ENCODE measurements around the gene AOC1.

AOC1 gene

DNA sequence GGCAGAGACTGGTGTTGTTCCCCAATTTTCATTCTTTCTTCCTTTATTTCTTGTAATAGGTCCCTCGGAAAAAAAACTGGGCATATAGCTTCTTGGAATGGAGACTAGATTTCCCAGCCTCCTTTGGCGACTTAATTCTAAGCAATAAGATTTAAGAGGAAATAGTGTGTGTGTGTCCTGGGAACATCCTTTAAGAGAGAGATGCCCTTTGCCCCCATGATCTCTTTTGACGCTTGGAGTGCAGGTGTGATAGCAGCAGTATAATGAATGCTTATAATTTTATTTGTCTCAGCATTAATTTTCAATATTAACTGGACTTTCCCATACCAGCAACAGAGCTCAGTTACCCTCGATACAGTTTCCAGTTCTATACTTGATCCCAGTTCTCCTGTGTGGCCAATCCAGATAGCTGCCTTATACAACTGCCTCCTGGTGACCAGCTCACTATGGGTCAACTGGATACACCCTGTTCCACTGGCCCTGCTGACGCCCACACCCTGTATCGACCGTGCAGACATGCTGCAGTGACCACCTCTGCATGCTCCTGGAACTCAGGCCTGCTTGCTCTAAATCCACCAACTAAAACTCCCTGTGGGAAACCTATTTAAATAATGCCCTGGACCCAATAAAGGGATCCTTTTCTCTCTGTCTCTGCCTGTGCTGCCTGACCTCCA lies 37.9 kb upstream of the AOC1 start:
- DNase-seq (ENCODE audit: low read depth), result no peak
- H3K4me3 ChIP-seq (ENCODE audit: low read depth, low read length), result no peak overlapping the region
- TF ChIP-seq CTCF (IDR thresholded peaks at IDR 0.05; ENCODE audit: control insufficient read depth, extremely low read depth, insufficient read depth), result no peak

GRCh38 chr7:150818971-150819370 lies 33.3 kb upstream of the AOC1 start:
- no peak for DNase-seq (ENCODE audit: low read depth)
- no peak overlapping the region for H3K4me3 ChIP-seq (ENCODE audit: low read depth, low read length)
- no peak for TF ChIP-seq CTCF (IDR thresholded peaks at IDR 0.05; ENCODE audit: control insufficient read depth, extremely low read depth, insufficient read depth)

DNA sequence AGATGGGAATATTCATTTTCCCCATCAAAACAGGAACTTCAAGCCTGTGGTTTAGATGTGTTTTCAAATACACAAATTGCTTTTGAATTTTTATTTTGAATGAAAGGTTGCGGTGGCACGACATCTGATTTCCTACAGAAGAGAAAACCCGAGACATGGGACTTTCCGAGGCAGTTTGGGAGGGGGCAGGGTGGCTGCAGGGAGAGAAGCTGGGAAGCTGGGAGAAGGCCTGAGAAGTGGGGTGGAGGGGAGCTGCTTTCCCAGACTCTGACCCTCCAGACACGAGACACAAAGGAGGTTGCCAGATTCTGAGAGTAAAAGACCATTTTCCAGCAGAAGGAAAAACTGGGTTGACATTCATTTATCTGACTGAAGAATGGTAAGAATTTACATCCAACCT lies 32.2 kb upstream of the AOC1 start:
- no peak for TF ChIP-seq CTCF (IDR thresholded peaks at IDR 0.05; ENCODE audit: control insufficient read depth, extremely low read depth, insufficient read depth)
- no peak overlapping the region for H3K4me3 ChIP-seq (ENCODE audit: low read depth, low read length)
- no peak for DNase-seq (ENCODE audit: low read depth)

DNA sequence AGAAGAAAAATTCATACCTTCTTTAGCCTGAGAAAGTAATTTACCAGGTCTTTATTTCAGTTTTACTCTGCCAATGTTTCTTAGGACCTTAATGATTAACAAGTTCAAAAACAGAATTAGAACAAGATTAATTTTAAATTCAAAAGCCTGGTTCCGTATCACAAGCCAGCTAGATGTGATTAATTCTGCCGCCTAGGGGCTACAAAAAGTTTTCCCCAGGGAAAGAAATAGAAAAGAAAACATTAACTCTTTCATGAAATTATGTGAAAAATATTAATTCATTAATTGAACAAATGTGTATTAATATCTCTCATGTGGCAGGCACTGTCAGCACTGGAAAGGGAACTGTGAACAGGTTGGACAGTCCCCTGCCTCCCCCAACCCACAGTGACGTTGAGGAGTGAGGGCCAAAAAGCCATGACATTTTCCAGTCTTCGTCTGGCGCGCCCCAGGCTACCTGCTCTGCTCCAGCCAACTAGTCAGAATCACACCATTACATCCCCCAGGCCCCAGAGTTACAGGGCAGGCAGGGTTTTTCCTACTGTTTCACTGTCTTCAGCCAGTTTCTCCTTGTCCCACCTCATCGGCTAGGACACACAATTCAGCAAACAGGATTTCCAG lies 31.6 kb upstream of the AOC1 start:
- no peak for DNase-seq (ENCODE audit: low read depth)
- no peak overlapping the region for H3K4me3 ChIP-seq (ENCODE audit: low read depth, low read length)
- TF ChIP-seq CTCF (IDR thresholded peaks at IDR 0.05; ENCODE audit: control insufficient read depth, extremely low read depth, insufficient read depth), result no peak

DNA sequence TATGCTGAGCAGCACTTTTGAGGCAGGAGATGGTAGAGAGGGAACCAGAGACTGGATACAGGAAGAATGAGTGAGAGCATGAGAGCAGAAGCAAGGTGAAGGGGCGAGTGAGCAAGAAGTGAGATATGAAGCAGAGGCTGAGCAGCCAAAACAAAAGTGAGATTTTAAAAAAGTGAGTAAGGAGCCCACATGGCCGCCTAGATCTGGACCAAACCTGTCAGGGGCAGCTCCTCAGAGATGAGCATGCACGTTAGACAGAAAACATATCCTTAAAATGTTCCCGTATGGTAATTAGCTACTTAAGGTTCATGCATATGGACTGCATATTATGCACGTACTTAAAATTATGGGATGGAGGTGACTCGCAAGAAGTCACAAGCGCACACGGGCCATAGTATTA lies 29.3 kb upstream of the AOC1 start:
- H3K4me3 ChIP-seq (ENCODE audit: low read depth, low read length), result no peak overlapping the region
- no peak for TF ChIP-seq CTCF (IDR thresholded peaks at IDR 0.05; ENCODE audit: control insufficient read depth, extremely low read depth, insufficient read depth)
- DNase-seq (ENCODE audit: low read depth), result no peak

- TF ChIP-seq CTCF (IDR thresholded peaks at IDR 0.05; ENCODE audit: control insufficient read depth, extremely low read depth, insufficient read depth), result no peak
Observed at GRCh38 chr7:150823484-150824126, 28.7 kb upstream of the AOC1 start.

More at GRCh38 chr7:150823484-150824126, 28.7 kb upstream of the AOC1 start:
- H3K4me3 ChIP-seq (ENCODE audit: low read depth, low read length), result no peak overlapping the region
- no peak for DNase-seq (ENCODE audit: low read depth)

Measured in LNCaP clone FGC (cell line).